ENCODE results near the gene IRX3.

DNA sequence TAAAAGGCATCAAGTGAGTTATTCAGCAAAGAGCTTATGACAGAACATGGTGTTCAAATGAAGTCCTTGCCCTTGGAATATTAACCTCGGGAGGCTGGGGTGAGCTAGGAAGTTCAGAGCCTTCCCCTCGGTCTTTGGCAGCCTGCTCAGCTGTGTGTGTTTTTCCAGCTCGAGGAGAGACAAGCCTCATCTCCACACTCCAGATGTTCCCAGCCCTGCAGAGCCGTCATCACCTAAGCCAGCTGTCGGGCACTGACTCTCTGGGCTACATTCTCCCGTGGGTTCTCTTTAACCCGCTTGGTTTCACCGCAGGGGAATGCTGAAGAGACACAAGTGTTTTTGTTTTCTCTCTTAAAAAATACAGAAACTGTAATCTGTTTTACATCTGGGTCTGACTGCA lies 47.1 kb downstream of the IRX3 start:
- TF ChIP-seq, protein P1, sequence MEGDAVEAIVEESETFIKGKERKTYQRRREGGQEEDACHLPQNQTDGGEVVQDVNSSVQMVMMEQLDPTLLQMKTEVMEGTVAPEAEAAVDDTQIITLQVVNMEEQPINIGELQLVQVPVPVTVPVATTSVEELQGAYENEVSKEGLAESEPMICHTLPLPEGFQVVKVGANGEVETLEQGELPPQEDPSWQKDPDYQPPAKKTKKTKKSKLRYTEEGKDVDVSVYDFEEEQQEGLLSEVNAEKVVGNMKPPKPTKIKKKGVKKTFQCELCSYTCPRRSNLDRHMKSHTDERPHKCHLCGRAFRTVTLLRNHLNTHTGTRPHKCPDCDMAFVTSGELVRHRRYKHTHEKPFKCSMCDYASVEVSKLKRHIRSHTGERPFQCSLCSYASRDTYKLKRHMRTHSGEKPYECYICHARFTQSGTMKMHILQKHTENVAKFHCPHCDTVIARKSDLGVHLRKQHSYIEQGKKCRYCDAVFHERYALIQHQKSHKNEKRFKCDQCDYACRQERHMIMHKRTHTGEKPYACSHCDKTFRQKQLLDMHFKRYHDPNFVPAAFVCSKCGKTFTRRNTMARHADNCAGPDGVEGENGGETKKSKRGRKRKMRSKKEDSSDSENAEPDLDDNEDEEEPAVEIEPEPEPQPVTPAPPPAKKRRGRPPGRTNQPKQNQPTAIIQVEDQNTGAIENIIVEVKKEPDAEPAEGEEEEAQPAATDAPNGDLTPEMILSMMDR (IDR thresholded peaks at IDR 0.05), result no peak
- TF ChIP-seq POLR2AphosphoS5 (IDR thresholded peaks at IDR 0.05) (no peak), POLR2A (IDR thresholded peaks at IDR 0.05) (no peak)

Data from prostate gland (tissue), 2 donors.